Measurements from ENCODE around the gene GSTT2. TPM values are rescaled to one million over a fixed set of nuclear protein-coding genes. Genes with fewer than 3 reads are reported as not detected.
A peak's percentile ranks its signal among the peaks of the same experiment; 100 is the strongest.

The GSTT2 gene
- total and polyA plus RNA-seq, 5 donors, result 0.14 TPM; not detected in 4

GRCh38 chr22:24009227-24010017 is 29.5 kb downstream of the GSTT2 start:
- no peak overlapping the region for H3K4me3 ChIP-seq (ENCODE audit: low read length)
- DNase-seq, result no peak
- H3K27me3 ChIP-seq (ENCODE audit: control insufficient read depth, insufficient read depth), result no peaks in the 10 kb centered on the region
- no peak overlapping the region for H3K27ac ChIP-seq (ENCODE audit: low read length)
- ATAC-seq, result no peak
- no peaks in the 10 kb centered on the region for H3K9me3 ChIP-seq (ENCODE audit: control insufficient read depth, low read length)
- 82% methylated on average over 7 of the region's 7 CpGs for WGBS
- peaks cover 2% of the 10 kb centered on the region for H3K4me1 ChIP-seq (ENCODE audit: control insufficient read depth, insufficient read depth, low read length)
- intact Hi-C loops (cut with DNase I), result loop anchor here in 3 of 4 donors (5.0 to 10.0 kb wide), 3 partner anchors 72 to 155 kb away; no protein-coding TSS in a partner anchor

GRCh38 chr22:24010018-24010391 is 30.1 kb downstream of the GSTT2 start:
- Histone ChIP-seq H3K4me1 (ENCODE audit: control insufficient read depth, insufficient read depth, low read length) (peaks cover 2% of the 10 kb centered on the region), H3K9me3 (ENCODE audit: control insufficient read depth, low read length) (no peaks in the 10 kb centered on the region), H3K27me3 (ENCODE audit: control insufficient read depth, insufficient read depth) (no peaks in the 10 kb centered on the region), H3K27ac (ENCODE audit: low read length) (no peak overlapping the region), H3K4me3 (ENCODE audit: low read length) (no peak overlapping the region)
- no peak for ATAC-seq
- 92% methylated on average over 2 of the region's 2 CpGs for WGBS
- intact Hi-C loops (cut with DNase I), result no loop called here
- DNase-seq, result no peak

GRCh38 chr22:24011735-24012068 is 31.8 kb downstream of the GSTT2 start:
- DNase-seq, result peak in 1 of 3 donors; percentile 44
- H3K27ac ChIP-seq (ENCODE audit: low read length), result peak overlapping the region; percentile 59
- no peaks in the 10 kb centered on the region for H3K27me3 ChIP-seq (ENCODE audit: control insufficient read depth, insufficient read depth)
- no peaks in the 10 kb centered on the region for H3K9me3 ChIP-seq (ENCODE audit: control insufficient read depth, low read length)
- ATAC-seq, result no peak
- WGBS, result under 1% methylated on average over 10 of the region's 10 CpGs
- peaks cover 2% of the 10 kb centered on the region for H3K4me1 ChIP-seq (ENCODE audit: control insufficient read depth, insufficient read depth, low read length)
- H3K4me3 ChIP-seq (ENCODE audit: low read length), result peak overlapping the region; percentile 82
- intact Hi-C loops (cut with DNase I), result no loop called here

- H3K4me3 ChIP-seq (ENCODE audit: low read length), result no peak overlapping the region
- intact Hi-C loops (cut with DNase I), result no loop called here
- H3K9me3 ChIP-seq (ENCODE audit: control insufficient read depth, low read length), result no peaks in the 10 kb centered on the region
- peaks cover 2% of the 10 kb centered on the region for H3K4me1 ChIP-seq (ENCODE audit: control insufficient read depth, insufficient read depth, low read length)
- ATAC-seq, result no peak
- H3K27ac ChIP-seq (ENCODE audit: low read length), result no peak overlapping the region
- 98% methylated on average over 1 of the region's 1 CpG for WGBS
- H3K27me3 ChIP-seq (ENCODE audit: control insufficient read depth, insufficient read depth), result no peaks in the 10 kb centered on the region
- DNase-seq, result no peak
These were observed 36.2 kb downstream of the GSTT2 start for GRCh38 chr22:24016156-24016555.

- ATAC-seq, result no peak
- Histone ChIP-seq H3K27me3 (ENCODE audit: control insufficient read depth, insufficient read depth) (no peaks in the 10 kb centered on the region), H3K9me3 (ENCODE audit: control insufficient read depth, low read length) (no peaks in the 10 kb centered on the region), H3K27ac (ENCODE audit: low read length) (no peak overlapping the region), H3K4me1 (ENCODE audit: control insufficient read depth, insufficient read depth, low read length) (no peaks in the 10 kb centered on the region), H3K4me3 (ENCODE audit: low read length) (no peak overlapping the region)
- intact Hi-C loops (cut with DNase I), result no loop called here
- WGBS, result 98% methylated on average over 3 of the region's 3 CpGs
- DNase-seq, result no peak
These were observed 41.4 kb downstream of the GSTT2 start for GRCh38 chr22:24021304-24021703.

GRCh38 chr22:24023204-24023789 is 43.4 kb downstream of the GSTT2 start:
- ATAC-seq, result no peak
- H3K9me3 ChIP-seq (ENCODE audit: control insufficient read depth, low read length), result no peaks in the 10 kb centered on the region
- intact Hi-C loops (cut with DNase I), result no loop called here
- peaks cover 2% of the 10 kb centered on the region for H3K4me1 ChIP-seq (ENCODE audit: control insufficient read depth, insufficient read depth, low read length)
- DNase-seq, result no peak
- H3K4me3 ChIP-seq (ENCODE audit: low read length), result no peak overlapping the region
- no peak overlapping the region for H3K27ac ChIP-seq (ENCODE audit: low read length)
- no peaks in the 10 kb centered on the region for H3K27me3 ChIP-seq (ENCODE audit: control insufficient read depth, insufficient read depth)

GRCh38 chr22:24024354-24024753 is 44.4 kb downstream of the GSTT2 start:
- intact Hi-C loops (cut with DNase I), result no loop called here

GRCh38 chr22:24025475-24025874 is 45.5 kb downstream of the GSTT2 start:
- H3K27me3 ChIP-seq (ENCODE audit: control insufficient read depth, insufficient read depth), result no peaks in the 10 kb centered on the region
- H3K4me1 ChIP-seq (ENCODE audit: control insufficient read depth, insufficient read depth, low read length), result peaks cover 2% of the 10 kb centered on the region
- ATAC-seq, result no peak
- intact Hi-C loops (cut with DNase I), result no loop called here
- H3K9me3 ChIP-seq (ENCODE audit: control insufficient read depth, low read length), result no peaks in the 10 kb centered on the region
- DNase-seq, result no peak
- WGBS, result 96% methylated on average over 6 of the region's 6 CpGs
- H3K4me3 ChIP-seq (ENCODE audit: low read length), result no peak overlapping the region
- H3K27ac ChIP-seq (ENCODE audit: low read length), result no peak overlapping the region

More at GRCh38 chr22:24024354-24024753, 44.4 kb downstream of the GSTT2 start:
- no peak for DNase-seq
- no peaks in the 10 kb centered on the region for H3K9me3 ChIP-seq (ENCODE audit: control insufficient read depth, low read length)
- no peak overlapping the region for H3K27ac ChIP-seq (ENCODE audit: low read length)
- H3K27me3 ChIP-seq (ENCODE audit: control insufficient read depth, insufficient read depth), result no peaks in the 10 kb centered on the region
- H3K4me1 ChIP-seq (ENCODE audit: control insufficient read depth, insufficient read depth, low read length), result peaks cover 2% of the 10 kb centered on the region
- ATAC-seq, result no peak
- WGBS, result 98% methylated on average over 3 of the region's 3 CpGs
- H3K4me3 ChIP-seq (ENCODE audit: low read length), result no peak overlapping the region

GRCh38 chr22:24026056-24026455 is 46.1 kb downstream of the GSTT2 start:
- no peaks in the 10 kb centered on the region for H3K9me3 ChIP-seq (ENCODE audit: control insufficient read depth, low read length)
- no peak for ATAC-seq
- H3K27me3 ChIP-seq (ENCODE audit: control insufficient read depth, insufficient read depth), result no peaks in the 10 kb centered on the region
- 91% methylated on average over 2 of the region's 2 CpGs for WGBS
- H3K27ac ChIP-seq (ENCODE audit: low read length), result no peak overlapping the region
- intact Hi-C loops (cut with DNase I), result no loop called here
- H3K4me1 ChIP-seq (ENCODE audit: control insufficient read depth, insufficient read depth, low read length), result peaks cover 2% of the 10 kb centered on the region
- no peak overlapping the region for H3K4me3 ChIP-seq (ENCODE audit: low read length)
- DNase-seq, result no peak

- Histone ChIP-seq H3K4me1 (ENCODE audit: control insufficient read depth, insufficient read depth, low read length) (peaks cover 2% of the 10 kb centered on the region), H3K27ac (ENCODE audit: low read length) (no peak overlapping the region), H3K27me3 (ENCODE audit: control insufficient read depth, insufficient read depth) (no peaks in the 10 kb centered on the region), H3K9me3 (ENCODE audit: control insufficient read depth, low read length) (no peaks in the 10 kb centered on the region), H3K4me3 (ENCODE audit: low read length) (no peak overlapping the region)
- ATAC-seq, result no peak
- DNase-seq, result no peak
- WGBS, result 95% methylated on average over 3 of the region's 3 CpGs
- intact Hi-C loops (cut with DNase I), result no loop called here
These were observed 46.8 kb downstream of the GSTT2 start for GRCh38 chr22:24026733-24027132.

GRCh38 chr22:24027389-24027975 is 47.5 kb downstream of the GSTT2 start:
- H3K4me3 ChIP-seq (ENCODE audit: low read length), result no peak overlapping the region
- no peaks in the 10 kb centered on the region for H3K27me3 ChIP-seq (ENCODE audit: control insufficient read depth, insufficient read depth)
- no peak for ATAC-seq
- peaks cover 2% of the 10 kb centered on the region for H3K4me1 ChIP-seq (ENCODE audit: control insufficient read depth, insufficient read depth, low read length)
- 88% methylated on average over 3 of the region's 3 CpGs for WGBS
- H3K27ac ChIP-seq (ENCODE audit: low read length), result no peak overlapping the region
- no peak for DNase-seq
- H3K9me3 ChIP-seq (ENCODE audit: control insufficient read depth, low read length), result no peaks in the 10 kb centered on the region
- intact Hi-C loops (cut with DNase I), result no loop called here
